ENCODE measurements around the gene CSRP1. TPM values are rescaled to one million over a fixed set of nuclear protein-coding genes. Genes with fewer than 3 reads are reported as not detected.
"Not testable (repeated sequence)": the region's sequence is repeated elsewhere in the genome, so short reads cannot be mapped to it uniquely, and the experiment has no call there.

Gene CSRP1
- total RNA-seq, 1 donor from 2014 or later: 823 TPM

DNA sequence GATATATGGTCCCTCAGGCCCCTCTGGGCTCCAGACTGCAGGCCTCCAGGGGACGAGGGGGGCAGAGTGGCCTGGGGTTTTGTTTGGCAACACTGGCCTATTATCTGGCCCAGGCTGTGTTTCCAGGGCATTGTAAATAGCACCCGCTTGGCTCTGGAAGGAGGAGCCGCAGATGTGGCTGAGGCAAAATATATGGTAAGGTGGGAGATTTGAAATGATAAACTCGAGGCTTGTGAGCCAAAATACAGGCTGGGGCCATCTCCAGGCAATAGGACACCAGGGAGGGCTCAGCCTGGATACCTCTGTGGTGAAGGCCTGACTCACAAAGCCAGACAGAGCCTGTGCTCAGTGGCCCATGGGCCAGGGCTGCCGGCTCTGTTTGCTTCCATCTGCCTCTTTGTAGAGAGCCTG, 46.0 kb upstream of the CSRP1 start:
- no peaks in the 10 kb centered on the region for H3K27me3 ChIP-seq (ENCODE audit: control insufficient read depth, insufficient read depth, low read length)
- no peak for DNase-seq (ENCODE audit: low read depth)
- TF ChIP-seq, protein P1, sequence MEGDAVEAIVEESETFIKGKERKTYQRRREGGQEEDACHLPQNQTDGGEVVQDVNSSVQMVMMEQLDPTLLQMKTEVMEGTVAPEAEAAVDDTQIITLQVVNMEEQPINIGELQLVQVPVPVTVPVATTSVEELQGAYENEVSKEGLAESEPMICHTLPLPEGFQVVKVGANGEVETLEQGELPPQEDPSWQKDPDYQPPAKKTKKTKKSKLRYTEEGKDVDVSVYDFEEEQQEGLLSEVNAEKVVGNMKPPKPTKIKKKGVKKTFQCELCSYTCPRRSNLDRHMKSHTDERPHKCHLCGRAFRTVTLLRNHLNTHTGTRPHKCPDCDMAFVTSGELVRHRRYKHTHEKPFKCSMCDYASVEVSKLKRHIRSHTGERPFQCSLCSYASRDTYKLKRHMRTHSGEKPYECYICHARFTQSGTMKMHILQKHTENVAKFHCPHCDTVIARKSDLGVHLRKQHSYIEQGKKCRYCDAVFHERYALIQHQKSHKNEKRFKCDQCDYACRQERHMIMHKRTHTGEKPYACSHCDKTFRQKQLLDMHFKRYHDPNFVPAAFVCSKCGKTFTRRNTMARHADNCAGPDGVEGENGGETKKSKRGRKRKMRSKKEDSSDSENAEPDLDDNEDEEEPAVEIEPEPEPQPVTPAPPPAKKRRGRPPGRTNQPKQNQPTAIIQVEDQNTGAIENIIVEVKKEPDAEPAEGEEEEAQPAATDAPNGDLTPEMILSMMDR (IDR thresholded peaks at IDR 0.05; ENCODE audit: insufficient read depth, low read length, poor library complexity, severe bottlenecking): no peak
- no peaks in the 10 kb centered on the region for H3K36me3 ChIP-seq (ENCODE audit: control insufficient read depth, insufficient read depth, low read length)
- H3K4me3 ChIP-seq (ENCODE audit: low read depth, low read length): no peak overlapping the region

DNA sequence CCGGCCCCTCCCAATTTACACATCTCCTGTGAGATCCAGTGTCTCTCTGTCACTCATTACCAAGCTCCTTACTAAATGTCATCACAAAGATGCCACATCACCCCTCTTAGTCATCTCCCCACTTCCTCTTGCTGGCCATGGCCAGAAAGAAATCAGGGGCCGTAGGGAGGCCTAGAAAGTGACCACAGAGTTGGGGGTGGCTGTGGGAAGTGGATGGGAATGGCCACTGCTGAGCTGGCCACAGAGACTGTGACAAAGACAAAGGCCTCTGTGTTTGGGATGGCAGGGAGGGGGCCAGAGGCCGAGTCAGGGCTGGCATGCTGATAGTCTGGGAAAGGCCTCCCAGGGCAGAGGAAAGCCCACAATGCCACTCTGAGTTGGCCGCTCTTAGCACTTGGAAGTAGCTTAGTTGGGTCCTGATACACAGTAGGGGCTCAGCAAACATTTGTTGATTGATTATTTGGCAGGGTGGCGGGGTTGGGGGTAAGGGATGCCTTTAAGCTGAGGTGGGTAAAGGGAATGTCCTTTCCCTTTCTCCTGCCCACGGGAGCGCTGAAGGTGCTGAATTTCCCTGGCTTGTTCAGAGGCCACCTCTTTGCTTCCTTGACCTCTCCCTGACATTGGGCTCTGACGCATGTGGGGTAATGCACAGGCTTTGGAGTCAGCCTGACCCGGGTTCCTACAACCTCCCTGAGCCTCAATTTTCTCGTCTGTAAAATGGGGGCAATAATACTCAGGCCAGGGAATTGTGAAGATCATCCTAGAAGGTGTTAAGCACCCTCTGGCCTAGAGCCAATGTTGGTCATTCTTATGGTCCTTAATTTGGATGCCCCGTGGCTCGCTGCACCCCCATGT, 45.2 kb upstream of the CSRP1 start:
- Histone ChIP-seq H3K27me3 (ENCODE audit: control insufficient read depth, insufficient read depth, low read length) (no peaks in the 10 kb centered on the region), H3K36me3 (ENCODE audit: control insufficient read depth, insufficient read depth, low read length) (no peaks in the 10 kb centered on the region), H3K4me3 (ENCODE audit: low read depth, low read length) (no peak overlapping the region)
- DNase-seq (ENCODE audit: low read depth): peak; percentile 88
- TF ChIP-seq, protein P1 (IDR thresholded peaks at IDR 0.05; ENCODE audit: insufficient read depth, low read length, poor library complexity, severe bottlenecking): no peak

DNA sequence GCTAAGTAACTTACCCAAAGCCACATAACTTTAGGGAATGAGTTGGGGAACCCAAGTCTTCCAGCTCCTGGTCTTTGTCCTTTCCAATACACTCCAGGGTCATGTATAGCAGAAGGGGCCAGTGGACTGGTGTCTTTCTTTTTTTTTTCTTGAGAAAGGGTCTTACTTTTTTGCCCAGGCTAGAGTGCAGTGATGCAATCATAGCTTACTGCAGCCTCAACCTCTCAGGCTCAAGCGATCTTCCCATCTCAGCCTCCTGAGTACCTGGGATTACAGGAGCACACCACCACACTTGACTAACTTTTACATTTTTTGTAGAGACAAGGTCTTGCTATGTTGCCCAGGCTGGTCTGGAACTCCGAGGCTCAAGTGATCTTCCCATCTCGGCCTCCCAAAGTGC, 44.2 kb upstream of the CSRP1 start:
- Histone ChIP-seq H3K36me3 (ENCODE audit: control insufficient read depth, insufficient read depth, low read length) (no peaks in the 10 kb centered on the region), H3K27me3 (ENCODE audit: control insufficient read depth, insufficient read depth, low read length) (no peaks in the 10 kb centered on the region), H3K4me3 (ENCODE audit: low read depth, low read length) (no peak overlapping the region)
- TF ChIP-seq, protein P1 (IDR thresholded peaks at IDR 0.05; ENCODE audit: insufficient read depth, low read length, poor library complexity, severe bottlenecking): no peak
- no peak for DNase-seq (ENCODE audit: low read depth)

DNA sequence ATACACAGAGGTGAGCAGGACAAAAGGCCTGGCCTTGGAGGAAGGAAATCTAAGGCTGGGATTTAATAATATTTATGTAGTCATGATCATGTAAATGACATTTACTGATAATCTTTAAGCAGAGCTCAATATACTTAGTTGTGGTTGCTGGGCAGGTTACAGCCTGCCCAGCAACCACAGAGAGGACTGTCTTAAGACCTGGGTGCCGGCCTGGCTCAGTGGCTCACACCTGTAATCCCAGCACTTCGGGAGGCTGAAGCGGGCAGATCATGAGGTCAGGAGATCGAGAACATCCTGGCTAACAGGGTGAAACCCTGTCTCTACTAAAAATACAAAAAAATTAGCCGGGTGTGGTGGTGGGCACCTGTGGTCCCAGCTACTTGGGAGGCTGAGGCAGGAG, 42.6 kb upstream of the CSRP1 start:
- not testable (repeated sequence) for H3K4me3 ChIP-seq (ENCODE audit: low read depth, low read length); H3K27me3 ChIP-seq (ENCODE audit: control insufficient read depth, insufficient read depth, low read length); DNase-seq (ENCODE audit: low read depth)

DNA sequence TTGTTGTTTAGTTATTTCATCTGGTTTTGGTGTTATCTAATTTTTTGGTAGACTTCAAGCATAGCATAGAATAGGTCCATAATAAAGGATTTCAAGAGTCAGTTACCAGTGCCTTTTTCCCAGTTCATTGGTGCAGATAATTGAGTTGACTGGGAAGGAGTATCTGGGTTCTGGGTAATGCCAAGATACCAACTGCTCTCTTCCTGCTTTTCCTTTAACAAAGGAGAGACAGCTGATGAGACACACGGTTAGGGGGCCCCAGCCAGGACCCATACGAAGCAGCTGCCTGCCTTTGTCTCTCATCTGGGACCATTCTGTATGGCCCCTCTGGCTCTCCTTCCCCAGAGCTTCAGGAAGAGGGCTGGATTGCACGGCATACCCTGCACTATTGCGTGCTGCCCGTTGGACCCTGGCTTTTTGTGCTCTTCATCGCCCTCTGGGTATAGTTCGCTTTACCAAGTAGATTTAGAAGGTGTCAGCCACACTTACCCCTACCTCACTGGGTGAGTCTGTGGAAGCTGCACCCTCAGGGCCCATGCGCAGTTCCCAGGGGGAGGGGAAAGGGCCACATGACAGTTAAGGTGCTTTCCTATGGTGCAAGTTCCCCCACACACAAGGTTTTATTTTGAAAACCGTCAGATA, 39.0 kb upstream of the CSRP1 start:
- no peaks in the 10 kb centered on the region for H3K27me3 ChIP-seq (ENCODE audit: control insufficient read depth, insufficient read depth, low read length)
- no peaks in the 10 kb centered on the region for H3K36me3 ChIP-seq (ENCODE audit: control insufficient read depth, insufficient read depth, low read length)
- no peak for DNase-seq (ENCODE audit: low read depth)
- TF ChIP-seq, protein P1 (IDR thresholded peaks at IDR 0.05; ENCODE audit: insufficient read depth, low read length, poor library complexity, severe bottlenecking): peak; percentile 42
- H3K4me3 ChIP-seq (ENCODE audit: low read depth, low read length): no peak overlapping the region

More for the DNA sequence above, 42.6 kb upstream of the CSRP1 start:
- H3K36me3 ChIP-seq (ENCODE audit: control insufficient read depth, insufficient read depth, low read length): not testable (repeated sequence)

DNA sequence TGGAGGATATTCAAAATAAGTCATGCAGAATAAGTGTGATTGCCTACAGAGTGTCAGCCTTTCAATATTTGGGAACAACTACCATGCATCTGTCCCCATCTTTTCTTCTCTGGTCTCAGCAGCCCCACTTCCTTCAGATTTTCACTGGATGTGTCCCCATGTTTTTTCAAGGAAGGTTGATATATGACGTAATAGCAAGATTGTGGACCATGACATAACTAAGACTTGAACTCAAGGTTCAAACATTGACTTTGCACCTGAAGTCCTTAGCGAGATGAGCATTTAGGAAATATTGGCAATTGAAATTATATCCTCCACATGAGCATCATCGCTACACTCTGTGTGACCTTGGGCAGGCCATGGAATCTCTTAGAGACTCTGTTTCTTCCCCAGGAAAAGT, 37.8 kb upstream of the CSRP1 start:
- H3K36me3 ChIP-seq (ENCODE audit: control insufficient read depth, insufficient read depth, low read length): no peaks in the 10 kb centered on the region

More for the DNA sequence above, 37.8 kb upstream of the CSRP1 start:
- Histone ChIP-seq H3K27me3 (ENCODE audit: control insufficient read depth, insufficient read depth, low read length) (no peaks in the 10 kb centered on the region), H3K4me3 (ENCODE audit: low read depth, low read length) (no peak overlapping the region)
- DNase-seq (ENCODE audit: low read depth): no peak
- TF ChIP-seq, protein P1 (IDR thresholded peaks at IDR 0.05; ENCODE audit: insufficient read depth, low read length, poor library complexity, severe bottlenecking): no peak
